Stimulated activated CD4-positive, alpha-beta T cell treated with anti-CD3 and anti-CD28 coated beads, Interleukin-15, amount 100 ng/mL, for 1 hour (primary cell): ENCODE data around the gene IFT88.

ENCODE experiments used
- DNase-seq, 2 donors: peaks; one replicate each; pipeline ENCODE4 v3.0.0-alpha.2; 2020; ENCODE audit warnings: low read depth in 1 of 2, low spot score in 1 of 2

IFT88 gene

GRCh38 chr13:20566898-20567874 lies at the start of gene IFT88:
TSS of gene IFT88 (plus strand) at chr13:20567157. CDS start at chr13:20574386, 7,229 bp downstream.
- DNase-seq, result peak; percentile 68 to 72

- no peak for DNase-seq
These were observed 48.3 kb upstream of the IFT88 start for GRCh38 chr13:20518660-20519100.

- DNase-seq, result no peak
These were observed 47.1 kb upstream of the IFT88 start for GRCh38 chr13:20519875-20520274.

GRCh38 chr13:20521364-20522115 lies 45.4 kb upstream of the IFT88 start:
- DNase-seq, result no peak

GRCh38 chr13:20525144-20525600 lies 41.8 kb upstream of the IFT88 start:
- no peak for DNase-seq

- peak; percentile 50 to 65 for DNase-seq
These were observed 41.1 kb upstream of the IFT88 start, which contains the start of gene CRYL1 for GRCh38 chr13:20525601-20526544. TSS of gene CRYL1 (minus strand) at chr13:20525857. CDS start at chr13:20525794, 63 bp downstream.

GRCh38 chr13:20526664-20527063 lies 40.3 kb upstream of the IFT88 start:
- no peak for DNase-seq

GRCh38 chr13:20528452-20528851 lies 38.5 kb upstream of the IFT88 start:
- no peak for DNase-seq

GRCh38 chr13:20534038-20534608 lies 32.8 kb upstream of the IFT88 start:
- no peak for DNase-seq

GRCh38 chr13:20536992-20537391 lies 30.0 kb upstream of the IFT88 start:
- no peak for DNase-seq

- DNase-seq, result no peak
These were observed 22.6 kb upstream of the IFT88 start for GRCh38 chr13:20544201-20544923.

GRCh38 chr13:20546556-20546955 lies 20.4 kb upstream of the IFT88 start:
- DNase-seq, result no peak

GRCh38 chr13:20547479-20547908 lies 19.5 kb upstream of the IFT88 start:
- DNase-seq, result no peak

- no peak for DNase-seq
These were observed 16.2 kb upstream of the IFT88 start for GRCh38 chr13:20550799-20551198.

- no peak for DNase-seq
These were observed 13.6 kb upstream of the IFT88 start for GRCh38 chr13:20553311-20553710.

- no peak for DNase-seq
These were observed 8.0 kb upstream of the IFT88 start for GRCh38 chr13:20558982-20559381.

GRCh38 chr13:20559659-20560356 lies 7.1 kb upstream of the IFT88 start:
- no peak for DNase-seq

GRCh38 chr13:20561741-20562140 lies 5.2 kb upstream of the IFT88 start:
- DNase-seq, result no peak
